Activated B cell treated with CpG ODN at 0.5 μM for 24 hours (primary cell): ENCODE results near the gene SFI1. TPM values are rescaled to one million over a fixed set of nuclear protein-coding genes. Genes with fewer than 3 reads are reported as not detected.

Experiments
- ATAC-seq: fragments of 200-7000 bp; cut with Tn5 transposase; one replicate; pipeline ENCODE4 v1.10.0; 2021; ENCODE audit warnings: low read depth, mild to moderate bottlenecking, moderate library complexity
- CTCF ChIA-PET: fragments of 350-600 bp; sonication (Branson Sonifier 250); formaldehyde crosslinking; loops from one replicate; lab custom pipeline; 2021; ENCODE audit warnings: antibody characterized with exemption; lab: Charles Lee
- POLR2A ChIA-PET: fragments of 350-600 bp; sonication (Branson Sonifier 250); formaldehyde crosslinking; loops from one replicate; lab custom pipeline; 2021; ENCODE audit warnings: antibody characterized with exemption; lab: Charles Lee
- DNase-seq: peaks from one replicate; pipeline ENCODE4 v3.0.0; 2022
- H3K27ac Mint-ChIP-seq: one replicate; pipeline ENCODE4 v1.8.0; 2020; ENCODE audit warnings: mixed read lengths
- H3K27me3 Mint-ChIP-seq: one replicate; pipeline ENCODE4 v1.8.0; 2021; ENCODE audit warnings: mixed read lengths
- H3K36me3 Mint-ChIP-seq: one replicate; pipeline ENCODE4 v1.8.0; 2021; ENCODE audit warnings: low read depth, mixed read lengths
- H3K4me1 Mint-ChIP-seq: one replicate; pipeline ENCODE4 v1.8.0; 2021; ENCODE audit warnings: mixed read lengths
- H3K4me3 Mint-ChIP-seq: one replicate; pipeline ENCODE4 v1.8.0; 2020; ENCODE audit warnings: mild to moderate bottlenecking, mixed read lengths
- H3K9me3 Mint-ChIP-seq: one replicate; pipeline ENCODE4 v1.8.0; 2020; ENCODE audit warnings: mixed read lengths
- CTCF ChIP-seq: fragments of 200-600 bp; IDR thresholded peaks from one replicate; pipeline ENCODE4 v1.8.0; 2022; ENCODE audit warnings: antibody characterized with exemption, mild to moderate bottlenecking
- intact Hi-C: fragments of 100-400 bp; cut with micrococcal nuclease; formaldehyde crosslinking; loops from one replicate; pipeline ENCODE4 v1.15.1; 2024
- total RNA-seq: library from RNA; stranded (reverse); gene quantifications from 2 replicates; pipeline ENCODE4 v1.2.3, GENCODE V29; 2022

Gene SFI1
- total RNA-seq, 1 donor from 2014 or later: 126 TPM

GRCh38 chr22:31619611-31620300 lies 123.4 kb downstream of the SFI1 start:
- intact Hi-C loops: loop anchor here (5.0 kb wide), 1 partner anchor 37 kb away; no protein-coding TSS in a partner anchor
- DNase-seq (no peak), ATAC-seq (no peak)
- TF ChIP-seq CTCF: no peak
- ChIA-PET CTCF (no interaction called here), POLR2A (interaction anchor here (2.2 kb wide), 1 partner anchor 10 kb away, joined by 10 read pairs; no protein-coding TSS in a partner anchor)
- Mint-ChIP-seq H3K4me1 (peaks cover 24% of the 10 kb centered on the region), H3K27me3 (no peaks in the 10 kb centered on the region), H3K27ac (peak overlapping the region; percentile 50), H3K9me3 (no peaks in the 10 kb centered on the region), H3K36me3 (peaks cover 55% of the 10 kb centered on the region), H3K4me3 (no peak overlapping the region)

GRCh38 chr22:31620756-31621480 lies 124.6 kb downstream of the SFI1 start:
- POLR2A ChIA-PET: interaction anchor here (2.2 kb wide), 1 partner anchor 9 kb away, joined by 10 read pairs; no protein-coding TSS in a partner anchor
- Mint-ChIP-seq H3K4me1 (peaks cover 13% of the 10 kb centered on the region), H3K9me3 (no peaks in the 10 kb centered on the region), H3K27me3 (no peaks in the 10 kb centered on the region), H3K36me3 (peaks cover 57% of the 10 kb centered on the region), H3K4me3 (no peak overlapping the region), H3K27ac (no peak overlapping the region)
- CTCF ChIA-PET: no interaction called here
- TF ChIP-seq CTCF: no peak
- ATAC-seq (no peak), DNase-seq (no peak)
- intact Hi-C loops: no loop called here

- intact Hi-C loops: no loop called here
- no peaks in the 10 kb centered on the region for H3K9me3 Mint-ChIP-seq
- H3K36me3 Mint-ChIP-seq: peaks cover 57% of the 10 kb centered on the region
- CTCF ChIA-PET: no interaction called here
- POLR2A ChIA-PET: no interaction called here
- peaks cover 9% of the 10 kb centered on the region for H3K4me1 Mint-ChIP-seq
- H3K27ac Mint-ChIP-seq: no peak overlapping the region
- TF ChIP-seq CTCF: no peak
- DNase-seq (no peak), ATAC-seq (no peak)
- no peaks in the 10 kb centered on the region for H3K27me3 Mint-ChIP-seq
- H3K4me3 Mint-ChIP-seq: no peak overlapping the region
Measured at GRCh38 chr22:31621507-31622124, 125.3 kb downstream of the SFI1 start.

GRCh38 chr22:31622980-31623379 lies 126.6 kb downstream of the SFI1 start:
- no peak for TF ChIP-seq CTCF
- ATAC-seq (no peak), DNase-seq (no peak)
- H3K4me1 Mint-ChIP-seq: peaks cover 15% of the 10 kb centered on the region
- intact Hi-C loops: no loop called here
- H3K36me3 Mint-ChIP-seq: peaks cover 49% of the 10 kb centered on the region
- H3K27ac Mint-ChIP-seq: no peak overlapping the region
- no peaks in the 10 kb centered on the region for H3K27me3 Mint-ChIP-seq
- H3K4me3 Mint-ChIP-seq: no peak overlapping the region
- H3K9me3 Mint-ChIP-seq: no peaks in the 10 kb centered on the region
- ChIA-PET CTCF (interaction anchor here (1.3 kb wide), 1 partner anchor 11 kb away, joined by 3 read pairs; no protein-coding TSS in a partner anchor), POLR2A (interaction anchor here (0.6 kb wide), 1 partner anchor 292 kb away, joined by 7 read pairs; no protein-coding TSS in a partner anchor)
